GM18507 (cell line): Measurements from ENCODE around the gene LRP1.

Source experiments
- DNase-seq: peaks from one replicate; pipeline ENCODE4 v3.0.0; 2011; ENCODE audit warnings: low read depth; ENCODE audit not compliant: insufficient read length; ENCODE audit errors: extremely low spot score
- FAIRE-seq: peaks from 2 replicates; lab custom pipeline; 2011; peaks lifted over from hg19 to GRCh38; lab: Jason Lieb, UNC

Gene LRP1

GRCh38 chr12:57254506-57255280 is 126.4 kb downstream of the LRP1 start:
- DNase-seq (no peak), FAIRE-seq (no peak)

GRCh38 chr12:57255916-57256315 is 127.6 kb downstream of the LRP1 start:
- no peak for FAIRE-seq

GRCh38 chr12:57258977-57259970 is 131.0 kb downstream of the LRP1 start:
- FAIRE-seq: no peak
- DNase-seq: no peak

More at GRCh38 chr12:57255916-57256315, 127.6 kb downstream of the LRP1 start:
- no peak for DNase-seq

- DNase-seq (no peak), FAIRE-seq (no peak)
These were observed 132.1 kb downstream of the LRP1 start for GRCh38 chr12:57260366-57260765.

- DNase-seq (no peak), FAIRE-seq (no peak)
These were observed 133.2 kb downstream of the LRP1 start for GRCh38 chr12:57261428-57261865.

- FAIRE-seq (no peak), DNase-seq (no peak)
These were observed 134.0 kb downstream of the LRP1 start for GRCh38 chr12:57262126-57262822.
